Measurements from ENCODE around the gene NDOR1.

NDOR1 gene

DNA sequence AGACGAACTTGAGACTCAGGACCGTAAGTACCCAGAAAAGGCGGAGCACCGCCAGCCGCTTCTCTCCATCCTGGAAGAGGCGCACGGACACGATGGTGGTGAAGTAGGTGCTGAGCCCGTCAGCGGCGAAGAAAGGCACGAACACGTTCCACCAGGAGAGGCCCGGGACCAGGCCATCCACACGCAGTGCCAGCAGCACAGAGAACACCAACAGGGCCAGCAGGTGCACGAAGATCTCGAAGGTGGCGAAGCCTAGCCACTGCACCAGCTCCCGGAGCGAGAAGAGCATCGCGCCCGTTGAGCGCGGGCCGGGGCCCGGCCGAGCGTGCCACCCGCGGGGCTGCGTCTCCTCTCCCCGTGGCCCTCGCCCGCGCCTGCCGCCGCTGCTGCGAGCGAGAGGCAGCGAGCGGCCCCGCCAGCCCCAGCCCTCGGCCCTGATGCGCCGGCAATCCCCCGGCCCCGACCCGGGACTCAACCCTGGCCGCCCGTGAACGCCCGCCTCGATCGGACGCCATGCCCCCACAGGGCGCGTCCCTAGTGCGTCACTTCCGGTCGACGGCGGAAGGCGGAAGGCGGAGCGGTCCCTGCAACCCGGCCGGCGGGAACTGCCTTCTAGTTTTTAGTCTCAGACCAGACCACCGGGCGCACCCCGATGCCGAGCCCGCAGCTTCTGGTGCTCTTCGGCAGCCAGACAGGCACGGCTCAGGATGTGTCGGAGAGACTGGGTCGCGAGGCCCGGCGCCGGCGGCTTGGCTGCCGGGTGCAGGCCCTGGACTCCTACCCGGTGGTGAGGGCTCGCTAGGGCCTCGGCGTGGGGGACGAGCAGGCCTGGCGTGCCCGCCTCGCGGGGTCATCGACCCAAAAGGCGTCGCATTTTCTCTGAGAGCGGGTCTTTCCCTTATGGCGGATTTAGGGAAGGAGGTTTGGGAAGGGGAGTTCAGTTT lies at the start of gene NDOR1, which contains the start of gene TMEM203:
Gene NDOR1, plus strand, starts transcription at position 575 of the 944 bp plus-strand sequence. Its CDS starts 78 bp downstream, at position 653.
Gene TMEM203, minus strand, starts transcription at position 523 of the 944 bp plus-strand sequence. Its CDS starts 234 bp downstream, at position 289.
- TF ChIP-seq GATA2 (IDR thresholded peaks at IDR 0.05; ENCODE audit: low read depth, low read length) (no peak), GATA3 (IDR thresholded peaks at IDR 0.05; ENCODE audit: low read depth, low read length) (no peak)

DNA sequence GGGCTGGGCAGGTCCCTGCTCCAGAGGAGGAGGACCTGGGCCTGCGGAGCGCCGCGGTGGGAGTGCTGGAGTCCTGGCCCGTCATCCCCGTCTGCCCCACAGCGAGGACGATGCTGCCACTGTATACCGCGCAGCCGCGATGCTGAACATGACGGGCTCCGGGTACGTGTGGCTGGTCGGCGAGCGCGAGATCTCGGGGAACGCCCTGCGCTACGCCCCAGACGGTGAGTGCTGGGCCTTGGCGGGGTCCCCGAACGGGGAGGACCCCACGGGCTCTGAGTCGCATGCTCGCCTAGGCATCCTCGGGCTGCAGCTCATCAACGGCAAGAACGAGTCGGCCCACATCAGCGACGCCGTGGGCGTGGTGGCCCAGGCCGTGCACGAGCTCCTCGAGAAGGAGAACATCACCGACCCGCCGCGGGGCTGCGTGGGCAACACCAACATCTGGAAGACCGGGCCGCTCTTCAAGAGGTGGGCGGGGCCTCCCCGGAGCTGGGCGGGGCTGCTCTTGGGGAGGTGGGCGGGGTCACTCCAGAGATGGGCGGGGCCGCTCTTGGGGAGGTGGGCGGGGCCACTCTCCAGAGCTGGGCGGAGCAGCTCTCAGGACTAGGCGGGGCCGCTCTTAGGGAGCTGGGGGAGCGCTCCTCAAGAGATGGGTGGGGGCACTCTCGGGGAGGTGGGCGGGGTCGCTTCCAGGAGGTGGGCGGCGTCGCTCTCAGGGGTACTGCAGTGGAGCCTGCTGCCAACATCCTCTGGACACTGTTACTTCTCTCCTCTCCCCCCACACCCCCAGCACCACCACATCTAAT lies 48.7 kb upstream of the NDOR1 start:
- TF ChIP-seq GATA2 (IDR thresholded peaks at IDR 0.05; ENCODE audit: low read depth, low read length) (no peak), GATA3 (IDR thresholded peaks at IDR 0.05; ENCODE audit: low read depth, low read length) (no peak)

DNA sequence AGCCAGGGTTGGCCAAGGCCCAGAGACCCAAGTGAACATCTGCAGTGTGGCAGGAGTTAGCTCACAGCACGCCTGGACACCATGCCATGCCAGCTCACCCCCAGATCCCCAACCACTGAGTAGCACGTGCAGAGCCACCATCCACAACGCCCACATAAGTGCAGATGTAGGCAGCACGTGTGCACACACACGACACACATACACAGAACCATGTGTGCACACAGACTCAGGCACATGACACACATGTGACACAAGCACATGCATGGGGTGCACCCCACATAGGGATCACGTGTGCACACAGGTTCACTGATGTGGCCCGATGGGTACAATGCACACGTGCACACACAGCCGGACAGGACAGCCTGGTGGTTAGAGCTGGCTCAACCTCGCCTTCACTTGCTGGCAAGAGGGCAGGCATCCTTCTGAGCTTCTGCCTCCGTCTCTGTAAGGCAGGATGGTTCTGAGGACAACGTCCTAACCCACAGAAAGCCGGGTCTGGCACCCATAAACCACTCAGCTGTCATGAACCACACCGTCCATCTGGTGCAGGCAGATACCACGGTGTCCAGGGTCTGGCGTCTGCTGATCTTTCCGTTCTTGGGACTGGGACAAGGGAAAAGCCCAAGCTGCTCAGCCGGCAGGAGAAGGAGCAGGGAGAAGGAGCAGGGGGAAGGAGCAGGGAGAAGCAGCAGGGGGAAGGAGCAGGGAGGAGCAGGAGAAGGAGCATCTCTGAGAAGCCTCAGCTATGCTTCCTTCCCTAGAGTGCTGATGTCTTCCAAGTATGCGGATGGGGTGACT lies 47.7 kb upstream of the NDOR1 start:
- TF ChIP-seq GATA2 (IDR thresholded peaks at IDR 0.05; ENCODE audit: low read depth, low read length) (no peak), GATA3 (IDR thresholded peaks at IDR 0.05; ENCODE audit: low read depth, low read length) (no peak)

DNA sequence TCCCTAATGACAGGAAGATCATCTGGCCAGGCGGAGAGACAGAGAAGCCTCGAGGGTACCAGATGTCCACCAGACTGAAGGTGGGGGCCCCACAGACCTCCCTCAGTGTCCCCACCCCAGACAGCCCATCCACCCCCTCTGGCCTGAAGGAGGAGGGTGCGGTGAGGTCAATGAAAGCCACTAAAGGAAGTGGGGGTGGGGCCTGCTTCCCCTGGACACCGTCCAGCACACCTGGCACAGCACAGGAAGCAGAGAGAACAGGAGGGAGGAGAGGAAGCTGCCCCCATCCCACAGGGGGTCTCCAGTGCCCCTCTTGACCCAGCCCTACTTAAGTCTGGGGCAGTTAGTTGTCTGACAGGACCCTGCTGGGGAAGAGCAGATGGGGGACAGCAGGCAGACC lies 46.9 kb upstream of the NDOR1 start:
- TF ChIP-seq GATA3 (IDR thresholded peaks at IDR 0.05; ENCODE audit: low read depth, low read length), result no peak
- TF ChIP-seq GATA2 (IDR thresholded peaks at IDR 0.05; ENCODE audit: low read depth, low read length), result no peak

DNA sequence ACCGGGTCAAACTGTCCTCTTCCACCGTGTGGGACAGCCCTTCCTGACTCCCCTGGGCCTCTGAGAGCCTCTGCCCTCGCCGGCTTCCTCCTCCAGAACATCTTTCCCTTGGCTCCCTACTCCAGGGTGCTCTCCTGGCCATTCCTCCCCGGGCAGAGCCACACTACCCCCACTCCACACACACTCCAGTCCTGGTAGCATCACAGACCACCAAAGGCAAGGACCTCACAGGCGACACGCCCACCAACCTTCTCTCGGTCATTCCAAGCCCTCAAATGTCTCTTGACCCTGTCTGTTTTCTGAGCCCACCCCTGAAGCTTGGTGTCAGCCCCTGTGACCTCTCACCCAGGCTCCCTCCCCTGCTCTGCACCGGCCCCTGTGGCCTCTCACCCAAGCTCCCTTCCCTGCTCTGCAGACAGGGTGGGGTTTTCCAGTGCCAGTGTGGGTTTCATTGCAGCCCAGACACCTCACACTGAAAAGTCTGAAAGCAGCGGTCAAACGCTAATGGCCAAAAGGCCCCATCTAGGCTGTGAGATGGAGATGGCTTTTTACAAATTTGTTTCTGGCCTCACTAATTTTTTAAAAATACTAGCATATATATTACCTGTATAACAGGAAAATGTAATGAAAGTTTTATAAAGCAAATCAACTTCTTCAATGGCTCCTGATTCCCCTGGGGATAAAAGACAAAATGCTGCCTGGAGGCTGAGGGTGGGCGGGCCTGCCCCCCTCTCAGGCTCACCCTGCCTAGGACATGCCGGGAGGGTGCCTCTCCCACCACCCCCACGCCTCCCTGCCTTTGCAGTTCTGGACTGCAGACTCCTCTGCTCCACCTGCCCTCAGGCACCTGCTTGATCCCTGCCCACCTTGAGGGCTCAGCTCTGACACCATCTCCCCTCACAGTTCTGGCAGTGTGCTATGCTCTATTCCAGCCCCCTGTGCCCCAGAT lies 46.1 kb upstream of the NDOR1 start:
- no peak for TF ChIP-seq GATA2 (IDR thresholded peaks at IDR 0.05; ENCODE audit: low read depth, low read length)
- TF ChIP-seq GATA3 (IDR thresholded peaks at IDR 0.05; ENCODE audit: low read depth, low read length), result no peak

DNA sequence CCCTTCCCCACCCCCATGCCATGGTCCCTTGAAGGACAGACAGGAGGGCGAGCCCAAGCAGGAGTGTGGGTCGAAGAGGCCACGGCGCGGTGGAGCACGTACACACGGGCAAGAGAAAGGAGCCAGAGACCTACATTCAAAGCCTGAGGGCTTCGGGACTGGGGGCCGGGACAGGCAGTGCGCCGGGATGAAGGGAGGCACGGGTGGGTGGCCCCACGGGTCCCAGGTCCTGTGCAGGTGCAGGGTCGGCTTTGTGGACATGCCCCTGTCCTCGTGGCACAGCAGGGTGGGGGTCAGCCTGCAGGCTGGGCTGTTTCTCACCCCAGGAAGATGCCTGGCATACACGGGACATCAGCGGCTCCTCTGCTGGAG lies 45.5 kb upstream of the NDOR1 start:
- TF ChIP-seq GATA2 (IDR thresholded peaks at IDR 0.05; ENCODE audit: low read depth, low read length), result no peak
- TF ChIP-seq GATA3 (IDR thresholded peaks at IDR 0.05; ENCODE audit: low read depth, low read length), result no peak

DNA sequence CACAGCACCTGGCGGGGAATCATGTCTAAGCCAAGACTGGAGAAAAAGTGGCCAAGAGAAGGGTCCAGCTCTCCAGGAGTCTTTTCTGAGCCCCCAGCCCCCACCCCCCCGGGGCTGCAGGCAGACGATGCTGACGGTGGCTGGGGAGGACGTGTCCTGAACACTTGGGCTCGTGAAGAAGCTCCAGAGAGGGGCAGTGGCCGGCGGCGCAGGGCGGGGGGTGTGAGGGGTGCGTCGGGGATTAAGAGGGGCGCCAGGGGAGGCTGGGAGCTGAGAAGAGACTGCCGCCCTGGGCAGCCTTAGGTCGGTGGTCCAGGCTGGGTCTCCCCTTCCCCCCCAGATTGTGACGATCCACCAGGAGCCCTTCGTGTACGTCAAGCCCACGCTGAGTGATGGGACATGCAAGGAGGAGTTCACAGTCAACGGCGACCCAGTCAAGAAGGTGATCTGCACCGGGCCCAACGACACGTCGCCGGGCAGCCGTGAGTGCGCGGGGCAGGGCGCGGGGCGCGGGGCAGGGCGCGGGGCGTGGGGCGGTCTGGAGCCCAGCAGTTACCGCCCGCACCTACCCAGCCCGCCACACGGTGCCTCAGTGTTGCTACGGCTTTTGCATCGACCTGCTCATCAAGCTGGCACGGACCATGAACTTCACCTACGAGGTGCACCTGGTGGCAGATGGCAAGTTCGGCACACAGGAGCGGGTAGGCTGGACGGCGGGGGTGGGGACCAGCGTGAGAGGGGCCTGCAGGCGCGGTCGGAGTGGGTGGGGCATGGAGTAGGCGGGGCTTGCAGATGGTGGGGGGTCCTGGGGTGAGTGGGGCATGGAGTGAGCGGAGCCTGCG lies 44.6 kb upstream of the NDOR1 start:
- TF ChIP-seq GATA2 (IDR thresholded peaks at IDR 0.05; ENCODE audit: low read depth, low read length) (no peak), GATA3 (IDR thresholded peaks at IDR 0.05; ENCODE audit: low read depth, low read length) (no peak)

DNA sequence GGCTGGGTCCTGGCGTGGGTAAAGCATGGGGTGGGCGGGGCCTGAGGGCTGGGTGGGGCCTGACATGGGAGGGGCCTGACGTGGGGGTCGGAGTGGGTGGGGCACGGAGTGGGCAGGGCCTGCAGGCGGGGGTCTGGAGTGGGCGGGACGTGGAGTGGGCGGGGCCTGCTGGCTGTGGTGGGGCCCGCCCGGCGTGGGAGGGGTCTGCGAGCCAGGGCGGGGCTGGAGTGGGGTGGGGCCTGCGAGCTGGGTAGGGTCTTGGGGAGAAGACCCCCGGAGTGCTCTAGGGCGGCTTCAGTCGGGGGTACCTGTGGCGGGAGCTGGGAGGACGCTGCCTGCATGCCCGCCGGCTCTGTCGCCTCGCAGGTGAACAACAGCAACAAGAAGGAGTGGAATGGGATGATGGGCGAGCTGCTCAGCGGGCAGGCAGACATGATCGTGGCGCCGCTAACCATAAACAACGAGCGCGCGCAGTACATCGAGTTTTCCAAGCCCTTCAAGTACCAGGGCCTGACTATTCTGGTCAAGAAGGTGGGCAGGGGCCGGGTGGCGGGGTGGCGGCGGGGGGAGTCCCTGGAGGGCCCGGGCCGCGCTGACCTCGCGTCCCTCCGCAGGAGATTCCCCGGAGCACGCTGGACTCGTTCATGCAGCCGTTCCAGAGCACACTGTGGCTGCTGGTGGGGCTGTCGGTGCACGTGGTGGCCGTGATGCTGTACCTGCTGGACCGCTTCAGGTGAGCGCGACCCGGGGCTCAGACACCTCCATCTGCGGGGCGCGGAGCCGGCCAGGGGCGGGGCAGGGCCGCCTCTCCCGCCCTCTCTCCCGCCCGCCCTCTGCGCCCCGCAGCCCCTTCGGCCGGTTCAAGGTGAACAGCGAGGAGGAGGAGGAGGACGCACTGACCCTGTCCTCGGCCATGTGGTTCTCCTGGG lies 43.7 kb upstream of the NDOR1 start:
- TF ChIP-seq GATA3 (IDR thresholded peaks at IDR 0.05; ENCODE audit: low read depth, low read length) (no peak), GATA2 (IDR thresholded peaks at IDR 0.05; ENCODE audit: low read depth, low read length) (no peak)

DNA sequence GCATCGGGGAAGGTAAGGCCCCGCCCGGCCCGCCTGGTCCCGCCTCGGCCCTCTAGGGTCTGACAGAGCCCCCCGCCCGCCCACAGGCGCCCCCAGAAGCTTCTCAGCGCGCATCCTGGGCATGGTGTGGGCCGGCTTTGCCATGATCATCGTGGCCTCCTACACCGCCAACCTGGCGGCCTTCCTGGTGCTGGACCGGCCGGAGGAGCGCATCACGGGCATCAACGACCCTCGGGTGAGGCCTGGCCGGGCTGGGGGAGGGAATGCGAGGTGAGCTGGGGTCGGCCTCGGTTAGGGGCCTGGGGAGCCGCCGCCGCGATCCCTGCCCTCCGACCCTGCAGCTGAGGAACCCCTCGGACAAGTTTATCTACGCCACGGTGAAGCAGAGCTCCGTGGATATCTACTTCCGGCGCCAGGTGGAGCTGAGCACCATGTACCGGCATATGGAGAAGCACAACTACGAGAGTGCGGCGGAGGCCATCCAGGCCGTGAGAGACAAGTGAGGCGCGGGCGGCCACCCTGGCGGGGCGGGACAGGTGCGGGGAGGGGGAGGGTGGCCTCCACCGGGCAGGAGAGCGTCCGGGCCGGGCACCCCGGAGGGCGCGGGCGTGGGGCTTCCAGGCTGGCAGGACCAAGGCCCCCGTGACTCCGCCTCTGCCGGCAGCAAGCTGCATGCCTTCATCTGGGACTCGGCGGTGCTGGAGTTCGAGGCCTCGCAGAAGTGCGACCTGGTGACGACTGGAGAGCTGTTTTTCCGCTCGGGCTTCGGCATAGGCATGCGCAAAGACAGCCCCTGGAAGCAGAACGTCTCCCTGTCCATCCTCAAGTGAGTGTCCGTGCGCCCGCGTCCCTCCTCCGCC lies 42.8 kb upstream of the NDOR1 start:
- TF ChIP-seq GATA3 (IDR thresholded peaks at IDR 0.05; ENCODE audit: low read depth, low read length) (no peak), GATA2 (IDR thresholded peaks at IDR 0.05; ENCODE audit: low read depth, low read length) (no peak)

DNA sequence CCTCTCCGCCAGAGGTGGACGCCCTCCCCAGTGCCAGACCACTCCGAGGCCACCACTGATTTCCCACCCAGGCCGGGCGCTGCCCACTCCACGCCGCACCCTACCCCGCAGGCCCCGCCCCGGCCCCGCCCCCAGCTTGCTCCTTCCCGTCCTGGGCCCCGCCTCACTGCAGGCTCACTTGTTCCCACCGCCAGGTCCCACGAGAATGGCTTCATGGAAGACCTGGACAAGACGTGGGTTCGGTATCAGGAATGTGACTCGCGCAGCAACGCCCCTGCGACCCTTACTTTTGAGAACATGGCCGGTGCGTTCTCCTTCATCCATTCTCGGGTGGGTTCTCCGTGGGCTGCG lies 42.2 kb upstream of the NDOR1 start:
- TF ChIP-seq GATA2 (IDR thresholded peaks at IDR 0.05; ENCODE audit: low read depth, low read length), result no peak
- TF ChIP-seq GATA3 (IDR thresholded peaks at IDR 0.05; ENCODE audit: low read depth, low read length), result no peak

Data from SH-SY5Y (cell line).